Loucy (cell line): ENCODE results near the gene MMEL1.

Experiments
- H2AFZ ChIP-seq: fragments of 200-600 bp; sonication (generic); 2 replicates; pipeline ENCODE4 v1.6.0; 2016; ENCODE audit warnings: antibody characterized with exemption, mild to moderate bottlenecking, low read length, moderate library complexity
- H3F3A ChIP-seq: fragments of 200-600 bp; 2 replicates; pipeline ENCODE4 v1.6.0; 2016; ENCODE audit warnings: antibody characterized with exemption, low read depth, mild to moderate bottlenecking
- H3K27me3 ChIP-seq: fragments of 200-600 bp; sonication (generic); 2 replicates; pipeline ENCODE4 v1.6.1; 2014; ENCODE audit warnings: low read length, mild to moderate bottlenecking; ENCODE audit not compliant: insufficient read depth, poor library complexity, severe bottlenecking
- H3K36me3 ChIP-seq: fragments of 200-600 bp; sonication (generic); 2 replicates; pipeline ENCODE4 v1.6.1; 2016; ENCODE audit warnings: low read length; ENCODE audit not compliant: insufficient read depth
- H3K4me1 ChIP-seq: fragments of 200-600 bp; sonication (generic); 2 replicates; pipeline ENCODE4 v1.5.1; 2014; ENCODE audit warnings: low read length, mild to moderate bottlenecking; ENCODE audit not compliant: insufficient read depth, poor library complexity, severe bottlenecking
- H3K4me2 ChIP-seq: fragments of 200-600 bp; sonication (generic); 2 replicates; pipeline ENCODE4 v1.6.0; 2014; ENCODE audit warnings: antibody characterized with exemption, low read length, low read depth, mild to moderate bottlenecking; ENCODE audit not compliant: poor library complexity, severe bottlenecking
- H3K4me3 ChIP-seq: fragments of 200-600 bp; sonication (generic); 2 replicates; pipeline ENCODE4 v1.5.1; 2014; ENCODE audit warnings: low read length, mild to moderate bottlenecking, mixed read lengths; ENCODE audit not compliant: poor library complexity, severe bottlenecking
- H3K79me2 ChIP-seq: fragments of 200-600 bp; sonication (generic); 2 replicates; pipeline ENCODE4 v1.6.1; 2014; ENCODE audit warnings: low read length; ENCODE audit not compliant: insufficient read depth
- H3K9ac ChIP-seq: fragments of 200-600 bp; sonication (generic); 2 replicates; pipeline ENCODE4 v1.6.0; 2014; ENCODE audit warnings: mild to moderate bottlenecking, low read depth, low read length, moderate library complexity; ENCODE audit not compliant: poor library complexity, severe bottlenecking
- H3K9me2 ChIP-seq: fragments of 200-600 bp; sonication (generic); replicated peaks from 2 replicates; pipeline ENCODE4 v1.6.1; 2016; ENCODE audit warnings: low read depth, low read length, mixed read lengths
- H3K9me3 ChIP-seq: fragments of 200-600 bp; sonication (generic); 2 replicates; pipeline ENCODE4 v1.6.1; 2014; ENCODE audit warnings: mild to moderate bottlenecking, antibody characterized with exemption, low read length, low read depth; ENCODE audit not compliant: insufficient read depth
- H4K20me1 ChIP-seq: fragments of 200-600 bp; sonication (generic); 2 replicates; pipeline ENCODE4 v1.6.0; 2014; ENCODE audit warnings: antibody characterized with exemption, low read length, mild to moderate bottlenecking; ENCODE audit not compliant: insufficient read depth, poor library complexity, severe bottlenecking
- CTCF ChIP-seq: fragments of 200-600 bp; sonication (generic); conservative IDR thresholded peaks from 2 replicates; pipeline ENCODE4 v1.5.1; 2014; ENCODE audit warnings: mild to moderate bottlenecking, antibody characterized with exemption, low read length
- EZH2phosphoT487 ChIP-seq: fragments of 200-600 bp; IDR thresholded peaks from 2 replicates; pipeline ENCODE4 v1.6.1; 2018; ENCODE audit warnings: antibody characterized with exemption, mild to moderate bottlenecking, moderate library complexity, borderline replicate concordance

Gene MMEL1

GRCh38 chr1:2643414-2644077 is 10.7 kb upstream of the MMEL1 start:
- Histone ChIP-seq H3K9ac (no peak overlapping the region), H2AFZ (no peak overlapping the region), H3K4me3 (peak overlapping the region; percentile 86), H3K9me3 (no peaks in the 10 kb centered on the region; the same call in 1 of the 2 replicates), H3K4me2 (peak overlapping the region; percentile 96), H3K79me2 (peaks cover 6% of the 10 kb centered on the region; the same call in 1 of the 2 replicates), H3K27me3 (no peaks in the 10 kb centered on the region), H3K36me3 (no peaks in the 10 kb centered on the region), H3F3A (no peaks in the 10 kb centered on the region), H3K9me2 (no peaks in the 10 kb centered on the region), H3K4me1 (peaks cover 8% of the 10 kb centered on the region), H4K20me1 (peaks cover 4% of the 10 kb centered on the region)
- no peak for TF ChIP-seq CTCF
- TF ChIP-seq EZH2phosphoT487 = no peak

- Histone ChIP-seq H3K9me3 (no peaks in the 10 kb centered on the region; the same call in 1 of the 2 replicates), H3K4me3 (peak overlapping the region; percentile 86), H3K9me2 (no peaks in the 10 kb centered on the region), H3K79me2 (peaks cover 6% of the 10 kb centered on the region; the same call in 1 of the 2 replicates), H3K4me2 (peak overlapping the region; percentile 96), H3K27me3 (no peaks in the 10 kb centered on the region), H3K9ac (peak overlapping the region; percentile 89), H3K36me3 (no peaks in the 10 kb centered on the region), H2AFZ (peak overlapping the region; percentile 97), H3K4me1 (peaks cover 8% of the 10 kb centered on the region), H3F3A (no peaks in the 10 kb centered on the region), H4K20me1 (peaks cover 4% of the 10 kb centered on the region)
- TF ChIP-seq CTCF = no peak
- no peak for TF ChIP-seq EZH2phosphoT487
Observed at GRCh38 chr1:2642560-2643413, 10.0 kb upstream of the MMEL1 start.

GRCh38 chr1:2642131-2642559 is 9.3 kb upstream of the MMEL1 start:
- peaks cover 8% of the 10 kb centered on the region for H3K4me1 ChIP-seq
- H4K20me1 ChIP-seq = peaks cover 4% of the 10 kb centered on the region
- no peaks in the 10 kb centered on the region for H3K27me3 ChIP-seq
- no peaks in the 10 kb centered on the region for H3F3A ChIP-seq
- TF ChIP-seq CTCF = no peak
- TF ChIP-seq EZH2phosphoT487 = no peak
- no peaks in the 10 kb centered on the region for H3K36me3 ChIP-seq
- no peaks in the 10 kb centered on the region for H3K9me2 ChIP-seq
- H3K4me3 ChIP-seq = peak overlapping the region; percentile 86
- peak overlapping the region; percentile 97 for H2AFZ ChIP-seq
- H3K4me2 ChIP-seq = peak overlapping the region; percentile 96
- H3K9ac ChIP-seq = peak overlapping the region; percentile 89
- no peaks in the 10 kb centered on the region; the same call in 1 of the 2 replicates for H3K9me3 ChIP-seq
- peaks cover 6% of the 10 kb centered on the region; the same call in 1 of the 2 replicates for H3K79me2 ChIP-seq
